ENCODE data around the gene TMEM132D. TPM values are rescaled to one million over a fixed set of nuclear protein-coding genes. Genes with fewer than 3 reads are reported as not detected.

Gene TMEM132D
- total RNA-seq, 1 experiment from 2014 or later, result not detected

- intact Hi-C loops (cut with micrococcal nuclease; ENCODE audit: unreplicated experiment) (no loop called here), in situ Hi-C loops (cut with HindIII; ENCODE audit: low pct_unique_long_range_greater_than_20kb, low sequenced_read_pairs) (no loop called here)
- CTCF ChIA-PET, result no interaction called here
- Histone ChIP-seq H3K27me3 (ENCODE audit: control insufficient read depth, insufficient read depth, low read length) (no peaks in the 10 kb centered on the region), H3K27ac (ENCODE audit: low read length) (no peak overlapping the region), H3K4me3 (ENCODE audit: low read depth in 2 of 2, low read length in 2 of 2) (no peak overlapping the region), H3K9me3 (ENCODE audit: control insufficient read depth, insufficient read depth, low read depth, low read length) (no peaks in the 10 kb centered on the region), H3K4me1 (ENCODE audit: control insufficient read depth, insufficient read depth, low read length) (no peaks in the 10 kb centered on the region), H3K36me3 (ENCODE audit: control insufficient read depth, insufficient read depth, low read length) (no peaks in the 10 kb centered on the region)
- DNase-seq (ENCODE audit: low read depth, low spot score), result no peak
- POLR2A ChIA-PET, result interaction anchor here (0.6 kb wide), 1 partner anchor 409 kb away, joined by 4 read pairs; no protein-coding TSS in a partner anchor
- no peak for ATAC-seq
- no peak for TF ChIP-seq CTCF (IDR thresholded peaks at IDR 0.05)
- TF ChIP-seq TCF7L2 (IDR thresholded peaks at IDR 0.05; ENCODE audit: low read depth, low read length), result no peak
- no TSS peak for BruUV-seq (replicated peaks)
Measured at GRCh38 chr12:129409281-129409680, 494.5 kb downstream of the TMEM132D start.

DNA sequence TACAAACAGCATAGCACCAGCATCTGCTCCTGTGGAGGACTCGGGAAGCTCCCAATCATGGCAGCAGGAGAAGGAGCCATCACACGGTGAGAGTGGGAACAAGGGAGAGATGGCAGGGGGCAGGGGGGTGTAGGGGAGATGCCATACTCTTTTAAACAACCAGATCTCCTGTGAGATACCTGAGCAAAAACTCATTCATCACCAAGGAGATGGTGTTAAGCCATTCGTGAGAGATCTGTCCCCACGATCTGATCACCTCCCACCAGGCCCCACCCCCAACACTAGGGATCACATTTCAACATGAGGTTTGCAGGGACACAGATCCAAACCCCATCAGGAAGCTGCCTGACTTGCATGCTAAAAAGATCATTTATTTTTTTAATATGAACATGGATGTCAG is 499.3 kb downstream of the TMEM132D start:
- ChIA-PET CTCF (no interaction called here), POLR2A (no interaction called here)
- Histone ChIP-seq H3K4me1 (ENCODE audit: control insufficient read depth, insufficient read depth, low read length) (no peaks in the 10 kb centered on the region), H3K9me3 (ENCODE audit: control insufficient read depth, insufficient read depth, low read depth, low read length) (no peaks in the 10 kb centered on the region), H3K36me3 (ENCODE audit: control insufficient read depth, insufficient read depth, low read length) (no peaks in the 10 kb centered on the region), H3K27ac (ENCODE audit: low read length) (no peak overlapping the region), H3K4me3 (ENCODE audit: low read depth in 2 of 2, low read length in 2 of 2) (no peak overlapping the region), H3K27me3 (ENCODE audit: control insufficient read depth, insufficient read depth, low read length) (no peaks in the 10 kb centered on the region; the same call in 1 of the 2 replicates)
- DNase-seq (ENCODE audit: low read depth, low spot score), result no peak
- intact Hi-C loops (cut with micrococcal nuclease; ENCODE audit: unreplicated experiment) (no loop called here), in situ Hi-C loops (cut with HindIII; ENCODE audit: low pct_unique_long_range_greater_than_20kb, low sequenced_read_pairs) (no loop called here)
- BruUV-seq (replicated peaks), result no TSS peak
- no peak for TF ChIP-seq CTCF (IDR thresholded peaks at IDR 0.05)
- no peak for TF ChIP-seq SIN3A (IDR thresholded peaks at IDR 0.05; ENCODE audit: borderline replicate concordance, insufficient read depth, low read depth, low read length)
- no peak for TF ChIP-seq TCF7L2 (IDR thresholded peaks at IDR 0.05; ENCODE audit: low read depth, low read length)
- TF ChIP-seq, protein P1, sequence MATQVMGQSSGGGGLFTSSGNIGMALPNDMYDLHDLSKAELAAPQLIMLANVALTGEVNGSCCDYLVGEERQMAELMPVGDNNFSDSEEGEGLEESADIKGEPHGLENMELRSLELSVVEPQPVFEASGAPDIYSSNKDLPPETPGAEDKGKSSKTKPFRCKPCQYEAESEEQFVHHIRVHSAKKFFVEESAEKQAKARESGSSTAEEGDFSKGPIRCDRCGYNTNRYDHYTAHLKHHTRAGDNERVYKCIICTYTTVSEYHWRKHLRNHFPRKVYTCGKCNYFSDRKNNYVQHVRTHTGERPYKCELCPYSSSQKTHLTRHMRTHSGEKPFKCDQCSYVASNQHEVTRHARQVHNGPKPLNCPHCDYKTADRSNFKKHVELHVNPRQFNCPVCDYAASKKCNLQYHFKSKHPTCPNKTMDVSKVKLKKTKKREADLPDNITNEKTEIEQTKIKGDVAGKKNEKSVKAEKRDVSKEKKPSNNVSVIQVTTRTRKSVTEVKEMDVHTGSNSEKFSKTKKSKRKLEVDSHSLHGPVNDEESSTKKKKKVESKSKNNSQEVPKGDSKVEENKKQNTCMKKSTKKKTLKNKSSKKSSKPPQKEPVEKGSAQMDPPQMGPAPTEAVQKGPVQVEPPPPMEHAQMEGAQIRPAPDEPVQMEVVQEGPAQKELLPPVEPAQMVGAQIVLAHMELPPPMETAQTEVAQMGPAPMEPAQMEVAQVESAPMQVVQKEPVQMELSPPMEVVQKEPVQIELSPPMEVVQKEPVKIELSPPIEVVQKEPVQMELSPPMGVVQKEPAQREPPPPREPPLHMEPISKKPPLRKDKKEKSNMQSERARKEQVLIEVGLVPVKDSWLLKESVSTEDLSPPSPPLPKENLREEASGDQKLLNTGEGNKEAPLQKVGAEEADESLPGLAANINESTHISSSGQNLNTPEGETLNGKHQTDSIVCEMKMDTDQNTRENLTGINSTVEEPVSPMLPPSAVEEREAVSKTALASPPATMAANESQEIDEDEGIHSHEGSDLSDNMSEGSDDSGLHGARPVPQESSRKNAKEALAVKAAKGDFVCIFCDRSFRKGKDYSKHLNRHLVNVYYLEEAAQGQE (IDR thresholded peaks at IDR 0.05; ENCODE audit: insufficient read depth in 1 of 2, low read depth in 2 of 2, low read length in 1 of 2), result no peak
- no peak for ATAC-seq

GRCh38 chr12:129401572-129401971 is 502.3 kb downstream of the TMEM132D start:
- intact Hi-C loops (cut with micrococcal nuclease; ENCODE audit: unreplicated experiment), result no loop called here
- no peak for DNase-seq (ENCODE audit: low read depth, low spot score)
- no peak for ATAC-seq
- CTCF ChIA-PET, result interaction anchor here (0.5 kb wide), 1 partner anchor 881 kb away, joined by 6 read pairs; no protein-coding TSS in a partner anchor
- POLR2A ChIA-PET, result no interaction called here
- Histone ChIP-seq H3K27me3 (ENCODE audit: control insufficient read depth, insufficient read depth, low read length) (no peaks in the 10 kb centered on the region; the same call in 1 of the 2 replicates), H3K9me3 (ENCODE audit: control insufficient read depth, insufficient read depth, low read depth, low read length) (no peaks in the 10 kb centered on the region), H3K4me3 (ENCODE audit: low read depth in 2 of 2, low read length in 2 of 2) (no peak overlapping the region), H3K27ac (ENCODE audit: low read length) (no peak overlapping the region), H3K36me3 (ENCODE audit: control insufficient read depth, insufficient read depth, low read length) (no peaks in the 10 kb centered on the region), H3K4me1 (ENCODE audit: control insufficient read depth, insufficient read depth, low read length) (no peaks in the 10 kb centered on the region)
- in situ Hi-C loops (cut with HindIII; ENCODE audit: low pct_unique_long_range_greater_than_20kb, low sequenced_read_pairs), result no loop called here
- TF ChIP-seq TCF7L2 (IDR thresholded peaks at IDR 0.05; ENCODE audit: low read depth, low read length), result no peak
- no peak for TF ChIP-seq POLR2AphosphoS5 (IDR thresholded peaks at IDR 0.05; ENCODE audit: low read depth, low read length)
- no TSS peak for BruUV-seq (replicated peaks)
